Measurements from ENCODE around the gene CCSER2. TPM values are rescaled to one million over a fixed set of nuclear protein-coding genes. Genes with fewer than 3 reads are reported as not detected.

The CCSER2 gene
- total RNA-seq, 4 donors from 2014 or later, result 60.5 to 80.6 (median 63.1) TPM

DNA sequence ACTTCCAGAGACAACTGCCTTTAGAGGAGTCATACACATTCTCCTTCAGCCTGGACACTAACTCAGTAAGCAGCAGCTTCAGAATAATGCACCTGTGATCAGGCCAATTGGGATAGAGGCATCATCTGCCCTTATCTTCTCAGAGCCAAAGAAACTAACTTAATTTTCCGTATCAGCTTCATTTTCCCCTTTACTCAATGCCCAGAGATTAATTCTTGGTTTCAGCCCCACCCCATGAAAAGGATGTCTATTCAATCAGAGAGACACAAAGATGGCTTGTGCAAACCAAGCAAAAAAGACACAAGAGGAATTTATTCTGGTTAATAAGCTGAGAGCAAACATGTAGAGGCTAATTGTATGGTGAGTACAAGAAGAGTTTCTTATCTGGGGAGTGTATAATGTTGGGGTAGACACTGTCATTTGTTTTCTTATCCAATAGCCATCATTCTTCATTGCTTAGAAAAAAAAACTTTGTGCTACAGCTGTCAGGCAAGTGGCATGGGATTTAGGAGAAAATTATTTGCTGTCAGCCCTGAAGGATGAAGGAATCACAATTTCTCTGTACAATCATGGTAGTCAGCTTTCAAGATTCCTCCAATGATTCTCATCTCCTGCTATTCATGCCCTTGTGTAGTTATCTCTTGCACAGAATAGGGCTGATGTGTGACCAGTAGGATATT lies 38.7 kb upstream of the CCSER2 start:
- WGBS, result 79% methylated on average over 1 of the region's 1 CpG
- intact Hi-C loops (cut with DNase I), result no loop called here
- DNase-seq (ENCODE audit: extremely low spot score), result no peak
- peaks cover 0 to 3% (median 0%) of the 10 kb centered on the region in 4 donors for H3K4me1 ChIP-seq
- no peak overlapping the region for H3K4me3 ChIP-seq
- TF ChIP-seq EP300 (IDR thresholded peaks at IDR 0.05) (no peak), POLR2A (IDR thresholded peaks at IDR 0.05; ENCODE audit: low read depth) (no peak), POLR2AphosphoS5 (IDR thresholded peaks at IDR 0.05) (no peak)
- TF ChIP-seq, protein P1, sequence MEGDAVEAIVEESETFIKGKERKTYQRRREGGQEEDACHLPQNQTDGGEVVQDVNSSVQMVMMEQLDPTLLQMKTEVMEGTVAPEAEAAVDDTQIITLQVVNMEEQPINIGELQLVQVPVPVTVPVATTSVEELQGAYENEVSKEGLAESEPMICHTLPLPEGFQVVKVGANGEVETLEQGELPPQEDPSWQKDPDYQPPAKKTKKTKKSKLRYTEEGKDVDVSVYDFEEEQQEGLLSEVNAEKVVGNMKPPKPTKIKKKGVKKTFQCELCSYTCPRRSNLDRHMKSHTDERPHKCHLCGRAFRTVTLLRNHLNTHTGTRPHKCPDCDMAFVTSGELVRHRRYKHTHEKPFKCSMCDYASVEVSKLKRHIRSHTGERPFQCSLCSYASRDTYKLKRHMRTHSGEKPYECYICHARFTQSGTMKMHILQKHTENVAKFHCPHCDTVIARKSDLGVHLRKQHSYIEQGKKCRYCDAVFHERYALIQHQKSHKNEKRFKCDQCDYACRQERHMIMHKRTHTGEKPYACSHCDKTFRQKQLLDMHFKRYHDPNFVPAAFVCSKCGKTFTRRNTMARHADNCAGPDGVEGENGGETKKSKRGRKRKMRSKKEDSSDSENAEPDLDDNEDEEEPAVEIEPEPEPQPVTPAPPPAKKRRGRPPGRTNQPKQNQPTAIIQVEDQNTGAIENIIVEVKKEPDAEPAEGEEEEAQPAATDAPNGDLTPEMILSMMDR (IDR thresholded peaks at IDR 0.05), result no peak
- no peak overlapping the region for H3K27ac ChIP-seq (replicated peaks in 1 of 4)
- no peaks in the 10 kb centered on the region for H3K27me3 ChIP-seq
- H3K36me3 ChIP-seq, result no peaks in the 10 kb centered on the region
- H3K9me3 ChIP-seq, result no peaks in the 10 kb centered on the region

DNA sequence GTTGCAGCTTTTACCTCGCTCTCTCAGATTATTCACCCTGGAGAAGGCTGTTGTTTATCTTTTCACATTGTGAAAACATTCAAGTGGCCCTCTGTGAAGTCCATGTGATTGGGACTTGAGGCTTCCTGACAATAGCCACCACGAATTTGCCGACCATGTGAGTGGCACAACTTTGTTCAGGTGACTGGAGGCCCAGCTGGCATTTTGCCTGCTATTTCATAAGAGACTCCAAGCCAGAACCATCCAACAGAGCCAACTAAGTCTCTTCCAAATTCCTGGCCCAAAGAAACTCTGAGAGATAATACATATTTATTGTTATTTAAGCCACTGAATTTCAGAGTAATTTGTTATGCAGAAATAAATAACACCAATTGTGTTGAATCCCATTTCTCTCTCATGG lies 38.2 kb upstream of the CCSER2 start:
- H3K9me3 ChIP-seq, result no peaks in the 10 kb centered on the region
- no peak for TF ChIP-seq POLR2A (IDR thresholded peaks at IDR 0.05; ENCODE audit: low read depth)
- TF ChIP-seq EP300 (IDR thresholded peaks at IDR 0.05), result no peak
- TF ChIP-seq, protein P1 (IDR thresholded peaks at IDR 0.05), result no peak
- no peak for TF ChIP-seq POLR2AphosphoS5 (IDR thresholded peaks at IDR 0.05)
- H3K27me3 ChIP-seq, result no peaks in the 10 kb centered on the region
- intact Hi-C loops (cut with DNase I), result no loop called here
- DNase-seq (ENCODE audit: extremely low spot score), result no peak
- H3K4me3 ChIP-seq, result no peak overlapping the region
- no peaks in the 10 kb centered on the region for H3K36me3 ChIP-seq
- H3K27ac ChIP-seq (replicated peaks in 1 of 4), result no peak overlapping the region
- H3K4me1 ChIP-seq, result peaks cover 0 to 4% (median 0%) of the 10 kb centered on the region in 4 donors
- 69% methylated on average over 3 of the region's 3 CpGs for WGBS

DNA sequence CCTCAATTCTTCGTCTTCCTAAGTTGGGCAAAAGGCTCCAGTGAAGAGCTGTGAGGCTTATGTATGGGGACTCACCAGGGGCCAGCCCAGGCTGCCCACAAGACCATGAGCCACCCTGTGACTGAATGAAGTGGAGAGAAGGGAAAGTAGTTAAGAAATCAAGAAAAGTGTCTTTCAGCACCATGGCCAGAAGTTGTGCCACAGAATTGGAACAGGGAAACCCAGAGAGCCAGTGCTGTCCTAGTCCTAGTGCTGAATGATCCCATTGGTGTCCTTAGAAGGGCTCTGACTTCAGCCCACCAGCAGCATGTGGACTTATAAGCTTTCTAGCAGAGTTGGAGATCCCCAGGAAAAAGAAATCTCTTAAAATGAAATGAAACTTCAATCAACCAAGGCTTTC lies 37.0 kb upstream of the CCSER2 start:
- 17% methylated on average over 1 of the region's 1 CpG for WGBS

DNA sequence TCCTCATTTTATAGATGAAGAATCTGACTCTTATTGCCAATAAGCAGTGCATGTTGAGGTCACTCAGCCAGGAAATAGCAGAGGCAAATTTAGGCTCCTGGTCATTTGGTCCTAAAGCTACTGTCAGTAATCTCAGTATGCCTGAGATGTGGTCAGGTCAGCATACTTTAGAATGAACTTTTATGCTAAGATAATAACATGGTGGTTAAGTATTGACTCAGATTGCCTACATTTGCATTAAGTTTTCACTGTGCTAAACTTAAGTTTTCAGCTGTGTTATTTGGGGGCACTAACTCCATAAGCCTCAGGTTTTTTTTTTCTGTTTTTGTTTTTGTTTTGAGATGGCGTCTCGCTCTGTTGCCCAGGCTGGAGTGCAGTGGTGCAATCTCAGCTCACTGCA lies 35.9 kb upstream of the CCSER2 start:
- Histone ChIP-seq H3K4me1 (peaks cover 0 to 4% (median 1%) of the 10 kb centered on the region in 4 donors), H3K36me3 (no peaks in the 10 kb centered on the region), H3K9me3 (no peaks in the 10 kb centered on the region), H3K4me3 (no peak overlapping the region), H3K27ac (replicated peaks in 1 of 4) (no peak overlapping the region), H3K27me3 (no peaks in the 10 kb centered on the region)
- TF ChIP-seq, protein P1 (IDR thresholded peaks at IDR 0.05), result no peak
- TF ChIP-seq EP300 (IDR thresholded peaks at IDR 0.05) (no peak), POLR2AphosphoS5 (IDR thresholded peaks at IDR 0.05) (no peak), POLR2A (IDR thresholded peaks at IDR 0.05; ENCODE audit: low read depth) (no peak)
- DNase-seq (ENCODE audit: extremely low spot score), result no peak
- WGBS, result 88% methylated on average over 2 of the region's 2 CpGs
- intact Hi-C loops (cut with DNase I), result no loop called here

More for the DNA sequence above, 37.0 kb upstream of the CCSER2 start:
- Histone ChIP-seq H3K4me3 (no peak overlapping the region), H3K27me3 (no peaks in the 10 kb centered on the region), H3K36me3 (no peaks in the 10 kb centered on the region), H3K9me3 (no peaks in the 10 kb centered on the region), H3K4me1 (peaks cover 0 to 4% (median 1%) of the 10 kb centered on the region in 4 donors), H3K27ac (replicated peaks in 1 of 4) (no peak overlapping the region)
- intact Hi-C loops (cut with DNase I), result no loop called here
- no peak for TF ChIP-seq POLR2A (IDR thresholded peaks at IDR 0.05; ENCODE audit: low read depth)
- TF ChIP-seq, protein P1 (IDR thresholded peaks at IDR 0.05), result no peak
- TF ChIP-seq POLR2AphosphoS5 (IDR thresholded peaks at IDR 0.05), result no peak
- TF ChIP-seq EP300 (IDR thresholded peaks at IDR 0.05), result no peak
- DNase-seq (ENCODE audit: extremely low spot score), result no peak

DNA sequence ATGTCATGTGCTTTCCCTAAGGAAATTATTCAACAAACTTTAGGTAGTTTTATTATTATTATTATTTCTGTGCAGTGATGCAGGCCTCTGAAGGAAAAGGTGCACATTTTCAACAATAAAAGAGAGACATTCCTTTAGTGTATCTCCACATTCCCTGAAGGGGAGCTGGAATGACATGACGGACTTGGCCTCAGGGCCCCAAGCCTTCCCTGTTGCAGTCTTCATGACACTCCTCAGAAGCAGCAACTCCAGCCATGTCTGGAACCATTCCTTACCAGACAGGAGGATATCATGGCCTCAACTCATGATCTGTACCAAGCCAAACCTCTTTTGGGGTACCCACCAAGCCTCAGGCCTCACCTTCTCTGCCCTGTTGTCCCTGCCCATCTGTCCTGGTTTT lies 35.2 kb upstream of the CCSER2 start:
- Histone ChIP-seq H3K4me3 (no peak overlapping the region), H3K9me3 (no peaks in the 10 kb centered on the region), H3K27ac (replicated peaks in 1 of 4) (no peak overlapping the region), H3K4me1 (peaks cover 0 to 4% (median 1%) of the 10 kb centered on the region in 4 donors), H3K27me3 (no peaks in the 10 kb centered on the region), H3K36me3 (no peaks in the 10 kb centered on the region)
- DNase-seq (ENCODE audit: extremely low spot score), result no peak
- intact Hi-C loops (cut with DNase I), result no loop called here
- 92% methylated on average over 1 of the region's 1 CpG for WGBS
- TF ChIP-seq POLR2AphosphoS5 (IDR thresholded peaks at IDR 0.05) (no peak), POLR2A (IDR thresholded peaks at IDR 0.05; ENCODE audit: low read depth) (no peak), EP300 (IDR thresholded peaks at IDR 0.05) (no peak)
- TF ChIP-seq, protein P1 (IDR thresholded peaks at IDR 0.05), result no peak

Data from esophagus muscularis mucosa (tissue), 4 donors.